Tibial nerve (tissue), 4 donors: ENCODE results near the gene TTLL1.

ENCODE experiments used
- CTCF ChIP-seq, 5 experiments: fragments of 200-600 bp in 3 of 5; fragments of 450-650 bp in 2 of 5; sonication (generic) in 3 of 5; IDR thresholded peaks; one replicate each; pipeline ENCODE4 v1.5.1; 2016 to 2019; ENCODE audit warnings: antibody characterized with exemption in 5 of 5, mild to moderate bottlenecking in 3 of 5, moderate library complexity in 2 of 5
- EP300 ChIP-seq, 2 donors: sonication (generic); formaldehyde crosslinking; IDR thresholded peaks; one replicate each; pipeline ENCODE4 v1.6.1; 2017; ENCODE audit warnings: antibody characterized with exemption in 2 of 2, mild to moderate bottlenecking in 1 of 2
- POLR2A ChIP-seq, 2 donors: fragments of 450-650 bp; IDR thresholded peaks; one replicate each; pipeline ENCODE4 v1.6.1; 2017; ENCODE audit warnings: antibody characterized with exemption in 2 of 2, mild to moderate bottlenecking in 2 of 2, moderate library complexity in 2 of 2

- TF ChIP-seq CTCF (IDR thresholded peaks at IDR 0.05), result no peak
- TF ChIP-seq POLR2A (IDR thresholded peaks at IDR 0.05), result no peak
- no peak for TF ChIP-seq EP300 (IDR thresholded peaks at IDR 0.05)
Observed at GRCh38 chr22:43005106-43005505, 84.1 kb downstream of the TTLL1 start.
